ENCODE results near the gene PGBD1. TPM values are rescaled to one million over a fixed set of nuclear protein-coding genes. Genes with fewer than 3 reads are reported as not detected.

The PGBD1 gene
- total and polyA plus RNA-seq, 2 of the 13 experiments (the other 11 are each of a cell fraction or from before 2014, with no cell fraction given), result 3.6 to 6.9 TPM

DNA sequence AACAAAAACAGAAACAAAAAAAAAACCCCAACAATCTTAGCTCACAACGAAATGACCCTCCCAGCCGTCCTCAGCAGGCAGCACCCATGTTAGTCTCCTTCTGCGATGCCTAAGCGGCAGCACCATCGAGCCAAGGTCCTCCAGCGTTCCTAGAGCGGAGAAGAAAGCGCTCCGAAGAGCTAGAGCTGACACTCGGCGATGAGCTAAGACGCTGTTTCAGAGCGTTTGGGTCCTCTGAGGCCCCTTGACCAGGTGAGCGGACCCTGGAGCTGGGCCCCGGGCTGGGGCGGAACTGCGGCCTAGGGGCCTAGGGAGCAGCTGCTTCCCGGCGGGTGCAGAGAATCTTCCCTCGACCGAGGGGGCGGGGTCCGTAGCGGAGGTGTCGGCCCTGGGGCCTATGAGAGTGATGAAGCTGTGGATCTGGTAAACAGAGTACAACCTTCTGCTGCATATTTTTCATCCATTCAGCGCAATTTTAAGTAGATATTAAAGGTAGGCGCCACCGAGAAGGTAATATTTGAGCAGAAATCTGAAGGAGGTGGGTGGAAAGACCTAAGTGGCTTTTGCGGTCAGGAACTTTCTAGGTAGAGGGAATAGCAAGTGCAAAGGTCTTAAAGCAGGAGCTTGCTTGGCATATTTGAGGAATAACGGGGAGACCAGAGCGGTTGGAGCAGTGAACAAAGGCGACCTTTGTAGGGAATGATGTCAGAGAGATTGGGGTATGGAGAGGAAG, 14.2 kb upstream of the PGBD1 start, which contains the start of gene ZSCAN26 (continued):
- TF ChIP-seq, protein P1, sequence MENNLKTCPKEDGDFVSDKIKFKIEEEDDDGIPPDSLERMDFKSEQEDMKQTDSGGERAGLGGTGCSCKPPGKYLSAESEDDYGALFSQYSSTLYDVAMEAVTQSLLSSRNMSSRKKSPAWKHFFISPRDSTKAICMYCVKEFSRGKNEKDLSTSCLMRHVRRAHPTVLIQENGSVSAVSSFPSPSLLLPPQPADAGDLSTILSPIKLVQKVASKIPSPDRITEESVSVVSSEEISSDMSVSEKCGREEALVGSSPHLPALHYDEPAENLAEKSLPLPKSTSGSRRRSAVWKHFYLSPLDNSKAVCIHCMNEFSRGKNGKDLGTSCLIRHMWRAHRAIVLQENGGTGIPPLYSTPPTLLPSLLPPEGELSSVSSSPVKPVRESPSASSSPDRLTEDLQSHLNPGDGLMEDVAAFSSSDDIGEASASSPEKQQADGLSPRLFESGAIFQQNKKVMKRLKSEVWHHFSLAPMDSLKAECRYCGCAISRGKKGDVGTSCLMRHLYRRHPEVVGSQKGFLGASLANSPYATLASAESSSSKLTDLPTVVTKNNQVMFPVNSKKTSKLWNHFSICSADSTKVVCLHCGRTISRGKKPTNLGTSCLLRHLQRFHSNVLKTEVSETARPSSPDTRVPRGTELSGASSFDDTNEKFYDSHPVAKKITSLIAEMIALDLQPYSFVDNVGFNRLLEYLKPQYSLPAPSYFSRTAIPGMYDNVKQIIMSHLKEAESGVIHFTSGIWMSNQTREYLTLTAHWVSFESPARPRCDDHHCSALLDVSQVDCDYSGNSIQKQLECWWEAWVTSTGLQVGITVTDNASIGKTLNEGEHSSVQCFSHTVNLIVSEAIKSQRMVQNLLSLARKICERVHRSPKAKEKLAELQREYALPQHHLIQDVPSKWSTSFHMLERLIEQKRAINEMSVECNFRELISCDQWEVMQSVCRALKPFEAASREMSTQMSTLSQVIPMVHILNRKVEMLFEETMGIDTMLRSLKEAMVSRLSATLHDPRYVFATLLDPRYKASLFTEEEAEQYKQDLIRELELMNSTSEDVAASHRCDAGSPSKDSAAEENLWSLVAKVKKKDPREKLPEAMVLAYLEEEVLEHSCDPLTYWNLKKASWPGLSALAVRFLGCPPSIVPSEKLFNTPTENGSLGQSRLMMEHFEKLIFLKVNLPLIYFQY (CRISPR knock-in tag; IDR thresholded peaks at IDR 0.05; ENCODE audit: borderline replicate concordance), result no peak; the same call in 1 of the 2 replicates
- TF ChIP-seq, protein P2, sequence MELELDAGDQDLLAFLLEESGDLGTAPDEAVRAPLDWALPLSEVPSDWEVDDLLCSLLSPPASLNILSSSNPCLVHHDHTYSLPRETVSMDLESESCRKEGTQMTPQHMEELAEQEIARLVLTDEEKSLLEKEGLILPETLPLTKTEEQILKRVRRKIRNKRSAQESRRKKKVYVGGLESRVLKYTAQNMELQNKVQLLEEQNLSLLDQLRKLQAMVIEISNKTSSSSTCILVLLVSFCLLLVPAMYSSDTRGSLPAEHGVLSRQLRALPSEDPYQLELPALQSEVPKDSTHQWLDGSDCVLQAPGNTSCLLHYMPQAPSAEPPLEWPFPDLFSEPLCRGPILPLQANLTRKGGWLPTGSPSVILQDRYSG (CRISPR knock-in tag; IDR thresholded peaks at IDR 0.05), result peak; percentile 86; the same call in 1 of the 2 replicates
- TF ChIP-seq TAF15 (IDR thresholded peaks at IDR 0.05; ENCODE audit: low read depth, low read length, poor library complexity, severe bottlenecking) (peak; percentile 82), NBN (conservative IDR thresholded peaks at IDR 0.05) (0 out of 2 replicates have a peak, but pooled peaks have one; percentile 16), IRF2 (CRISPR knock-in tag; IDR thresholded peaks at IDR 0.05) (peak; percentile 94), HNF1B (CRISPR knock-in tag; IDR thresholded peaks at IDR 0.05) (peak; percentile 85), RFXAP (CRISPR knock-in tag; IDR thresholded peaks at IDR 0.05; ENCODE audit: borderline replicate concordance) (peak; percentile 95), HDAC6 (IDR thresholded peaks at IDR 0.05; ENCODE audit: low read depth, low read length) (no peak), FOXO4 (CRISPR knock-in tag; conservative IDR thresholded peaks at IDR 0.05) (peak; percentile 98), TBP (CRISPR knock-in tag; IDR thresholded peaks at IDR 0.05) (no peak), HNRNPH1 (optimal IDR thresholded peaks at IDR 0.05; ENCODE audit: low read depth, low read length) (no peak), KDM1A (CRISPR knock-in tag; IDR thresholded peaks at IDR 0.05) (no peak; the same call in 1 of the 2 replicates), NR2F6 (IDR thresholded peaks at IDR 0.05) (no peak), NR2F6 (CRISPR knock-in tag; IDR thresholded peaks at IDR 0.05) (peak; percentile 29; the same call in 1 of the 2 replicates), POLR2AphosphoS2 (IDR thresholded peaks at IDR 0.05; ENCODE audit: low read depth, low read length) (no peak), HMGA1 (CRISPR knock-in tag; conservative IDR thresholded peaks at IDR 0.05) (no peak), EHMT2 (IDR thresholded peaks at IDR 0.05; ENCODE audit: borderline replicate concordance, low read depth, low read length) (peak; percentile 78; the same call in 1 of the 2 replicates), BORCS8-MEF2B (CRISPR knock-in tag; IDR thresholded peaks at IDR 0.05) (peak; percentile 96), ZNF343 (CRISPR knock-in tag; IDR thresholded peaks at IDR 0.05) (0 out of 2 replicates have a peak, but pooled peaks have one; percentile 69)
- TF ChIP-seq, protein P3, sequence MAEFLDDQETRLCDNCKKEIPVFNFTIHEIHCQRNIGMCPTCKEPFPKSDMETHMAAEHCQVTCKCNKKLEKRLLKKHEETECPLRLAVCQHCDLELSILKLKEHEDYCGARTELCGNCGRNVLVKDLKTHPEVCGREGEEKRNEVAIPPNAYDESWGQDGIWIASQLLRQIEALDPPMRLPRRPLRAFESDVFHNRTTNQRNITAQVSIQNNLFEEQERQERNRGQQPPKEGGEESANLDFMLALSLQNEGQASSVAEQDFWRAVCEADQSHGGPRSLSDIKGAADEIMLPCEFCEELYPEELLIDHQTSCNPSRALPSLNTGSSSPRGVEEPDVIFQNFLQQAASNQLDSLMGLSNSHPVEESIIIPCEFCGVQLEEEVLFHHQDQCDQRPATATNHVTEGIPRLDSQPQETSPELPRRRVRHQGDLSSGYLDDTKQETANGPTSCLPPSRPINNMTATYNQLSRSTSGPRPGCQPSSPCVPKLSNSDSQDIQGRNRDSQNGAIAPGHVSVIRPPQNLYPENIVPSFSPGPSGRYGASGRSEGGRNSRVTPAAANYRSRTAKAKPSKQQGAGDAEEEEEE (CRISPR knock-in tag; IDR thresholded peaks at IDR 0.05; ENCODE audit: borderline replicate concordance), result 0 out of 2 replicates have a peak, but pooled peaks have one; percentile 61

Measured in HepG2 (cell line).